Body of pancreas (tissue), 4 donors: ENCODE measurements around the gene SLC6A2. TPM values are rescaled to one million over a fixed set of nuclear protein-coding genes. Genes with fewer than 3 reads are reported as not detected.

Experiments used
- ATAC-seq: fragments of 150-250 bp; one replicate; pipeline ENCODE4 v1.9.1; 2016
- DNase-seq, 4 donors: peaks; one replicate each; pipeline ENCODE4 v3.0.0-alpha.2; 2019
- H3K27ac ChIP-seq, 4 donors: fragments of 200-600 bp; sonication (generic); 1 replicate in 3 of 4; 2 replicates in 1 of 4; pipeline versions ENCODE4 v1.5.1 to v1.6.1; 2016 to 2019; ENCODE audit warnings: mild to moderate bottlenecking in 1 of 4, mixed read lengths in 1 of 4, moderate library complexity in 1 of 4
- H3K27me3 ChIP-seq, 2 donors: fragments of 200-600 bp; sonication (generic); one replicate each; pipeline ENCODE4 v1.6.0; 2016; ENCODE audit warnings: mild to moderate bottlenecking in 1 of 2
- H3K36me3 ChIP-seq, 2 donors: fragments of 200-600 bp; sonication (generic); replicated peaks in 1 of 2; 2 replicates each; pipeline ENCODE4 v1.5.1; 2016; ENCODE audit warnings: low read depth in 2 of 2; ENCODE audit not compliant: insufficient read depth in 1 of 2
- H3K4me1 ChIP-seq: fragments of 200-600 bp; sonication (generic); one replicate; pipeline ENCODE4 v1.6.0; 2016
- H3K4me3 ChIP-seq, 2 donors: fragments of 200-600 bp; sonication (generic); 1 replicate in 1 of 2; 2 replicates in 1 of 2; pipeline ENCODE4 v1.5.1; 2016 to 2019
- H3K9me3 ChIP-seq, 3 donors: fragments of 200-600 bp; sonication (generic); 1 replicate in 2 of 3; 2 replicates in 1 of 3; pipeline ENCODE4 v1.5.1; 2016
- CTCF ChIP-seq, 7 experiments: fragments of 450-650 bp in 4 of 7; fragments of 200-600 bp in 3 of 7; sonication (generic) in 3 of 7; IDR thresholded peaks; one replicate each; pipeline ENCODE4 v1.5.1; 2016 to 2019; ENCODE audit warnings: antibody characterized with exemption in 7 of 7
- POLR2A ChIP-seq, 3 donors: fragments of 450-650 bp; IDR thresholded peaks; one replicate each; pipeline ENCODE4 v1.6.1; 2016; ENCODE audit warnings: antibody characterized with exemption in 3 of 3, mild to moderate bottlenecking in 2 of 3
- WGBS, 2 donors: methylation state at CpG; one replicate each; pipeline ENCODE4 v1.1.5; 2017; 5-methylcytosine and 5-hydroxymethylcytosine counted together
- intact Hi-C: fragments of 100-400 bp; cut with DNase I; formaldehyde crosslinking; loops from one replicate; pipeline ENCODE4 v1.15.1; 2023
- total RNA-seq, 2 donors: library from RNA; depleted of rRNA; stranded (reverse); fragments of >200 nt; gene quantifications; one replicate each; pipeline ENCODE4 v1.1.0, GENCODE V29; 2016

SLC6A2 gene
- total RNA-seq, 2 donors from 2014 or later, result not detected

DNA sequence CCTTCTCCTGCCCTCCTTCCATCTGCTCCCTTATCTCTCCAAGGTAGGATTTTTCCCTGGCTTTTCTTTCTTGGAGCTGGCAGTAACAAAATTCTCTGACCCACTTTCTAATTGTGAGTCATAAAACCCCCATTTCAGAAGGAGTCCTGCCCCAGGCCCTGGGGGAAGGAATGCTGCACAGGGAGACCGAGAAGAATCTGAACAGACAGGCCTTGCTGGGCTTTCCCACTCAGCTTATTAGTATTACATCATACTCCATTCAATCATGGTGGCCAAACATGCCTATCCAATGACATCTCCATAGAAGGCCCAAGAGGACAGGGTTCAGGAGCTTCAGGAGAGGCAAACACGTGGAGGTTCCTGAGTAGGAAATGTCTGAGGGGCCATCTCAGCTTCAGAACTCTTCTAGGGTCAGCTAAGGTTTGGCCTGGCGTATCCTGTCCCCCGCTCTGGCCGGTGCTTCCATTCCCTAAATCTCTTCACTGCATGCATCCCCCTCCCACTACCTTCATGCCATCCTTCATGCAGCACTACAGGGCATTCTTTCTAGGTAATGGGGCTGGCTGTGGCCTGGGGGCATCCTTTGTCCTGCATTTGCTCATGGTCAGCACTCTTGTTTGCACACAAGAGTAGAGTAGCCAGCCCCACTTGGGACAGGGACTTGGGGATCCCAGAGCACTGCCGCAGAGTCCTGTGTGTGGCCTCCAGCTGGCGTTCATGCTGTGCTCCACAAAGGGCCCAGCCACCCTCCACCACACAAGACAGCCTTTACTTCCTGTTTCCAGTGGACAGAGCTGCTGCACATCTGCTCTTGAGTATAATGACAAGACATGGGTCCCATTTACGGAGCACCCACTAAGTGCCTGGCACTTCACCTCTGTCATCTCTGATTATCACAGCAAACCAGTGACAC lies 8.2 kb downstream of the SLC6A2 start:
- Histone ChIP-seq H3K27me3 (no peaks in the 10 kb centered on the region), H3K4me1 (peaks cover 10% of the 10 kb centered on the region), H3K9me3 (no peaks in the 10 kb centered on the region), H3K4me3 (no peak overlapping the region), H3K36me3 (no peaks in the 10 kb centered on the region), H3K27ac (no peak overlapping the region)
- intact Hi-C loops, result no loop called here
- DNase-seq (no peak), ATAC-seq (no peak)
- no peak for TF ChIP-seq POLR2A (IDR thresholded peaks at IDR 0.05)
- TF ChIP-seq CTCF (IDR thresholded peaks at IDR 0.05), result no peak
- 82 to 84% methylated on average over 6 to 8 of the region's 8 CpGs for WGBS, 2 donors

- Histone ChIP-seq H3K9me3 (no peaks in the 10 kb centered on the region), H3K4me3 (no peak overlapping the region), H3K36me3 (no peaks in the 10 kb centered on the region), H3K27ac (no peak overlapping the region), H3K4me1 (peaks cover 10% of the 10 kb centered on the region), H3K27me3 (no peaks in the 10 kb centered on the region)
- intact Hi-C loops, result no loop called here
- 63 to 64% methylated on average over 7 of the region's 7 CpGs for WGBS, 2 donors
- DNase-seq, result no peak
- ATAC-seq, result no peak
- TF ChIP-seq CTCF (IDR thresholded peaks at IDR 0.05) (no peak), POLR2A (IDR thresholded peaks at IDR 0.05) (no peak)
Observed at GRCh38 chr16:55664786-55665407, 9.1 kb downstream of the SLC6A2 start.

- WGBS, 2 donors, result 43 to 64% methylated on average over 2 to 3 of the region's 3 CpGs
Observed at GRCh38 chr16:55665511-55665910, 9.7 kb downstream of the SLC6A2 start.

GRCh38 chr16:55666012-55666411 lies 10.2 kb downstream of the SLC6A2 start:
- H3K9me3 ChIP-seq, result no peaks in the 10 kb centered on the region
- H3K27me3 ChIP-seq, result no peaks in the 10 kb centered on the region
- 33 to 65% methylated on average over 1 to 2 of the region's 2 CpGs for WGBS, 2 donors
- peaks cover 10% of the 10 kb centered on the region for H3K4me1 ChIP-seq
- TF ChIP-seq POLR2A (IDR thresholded peaks at IDR 0.05) (no peak), CTCF (IDR thresholded peaks at IDR 0.05) (no peak)
- H3K27ac ChIP-seq, result no peak overlapping the region
- no peak for DNase-seq
- no peak for ATAC-seq
- intact Hi-C loops, result no loop called here
- no peaks in the 10 kb centered on the region for H3K36me3 ChIP-seq
- H3K4me3 ChIP-seq, result no peak overlapping the region

More at GRCh38 chr16:55665511-55665910, 9.7 kb downstream of the SLC6A2 start:
- H3K4me3 ChIP-seq, result no peak overlapping the region
- no peak for DNase-seq
- intact Hi-C loops, result no loop called here
- H3K4me1 ChIP-seq, result peaks cover 10% of the 10 kb centered on the region
- no peaks in the 10 kb centered on the region for H3K36me3 ChIP-seq
- H3K27ac ChIP-seq, result no peak overlapping the region
- no peaks in the 10 kb centered on the region for H3K9me3 ChIP-seq
- no peak for TF ChIP-seq POLR2A (IDR thresholded peaks at IDR 0.05)
- no peak for TF ChIP-seq CTCF (IDR thresholded peaks at IDR 0.05)
- no peak for ATAC-seq
- no peaks in the 10 kb centered on the region for H3K27me3 ChIP-seq
